ENCODE data around the gene PLA2G3.

Gene PLA2G3

GRCh38 chr22:31099841-31100761 lies 40.2 kb downstream of the PLA2G3 start:
- peak; percentile 6 for DNase-seq

GRCh38 chr22:31099386-31099785 lies 40.9 kb downstream of the PLA2G3 start:
- peak; percentile 9 for DNase-seq

- peak; percentile 33 for DNase-seq
These were observed 41.6 kb downstream of the PLA2G3 start for GRCh38 chr22:31098632-31099110.

- DNase-seq: peak; percentile 10
These were observed 42.2 kb downstream of the PLA2G3 start for GRCh38 chr22:31097941-31098631.

GRCh38 chr22:31097539-31097938 lies 42.8 kb downstream of the PLA2G3 start:
- peak; percentile 14 for DNase-seq

GRCh38 chr22:31096657-31097279 lies 43.5 kb downstream of the PLA2G3 start:
- DNase-seq: peak; percentile 11

DNA sequence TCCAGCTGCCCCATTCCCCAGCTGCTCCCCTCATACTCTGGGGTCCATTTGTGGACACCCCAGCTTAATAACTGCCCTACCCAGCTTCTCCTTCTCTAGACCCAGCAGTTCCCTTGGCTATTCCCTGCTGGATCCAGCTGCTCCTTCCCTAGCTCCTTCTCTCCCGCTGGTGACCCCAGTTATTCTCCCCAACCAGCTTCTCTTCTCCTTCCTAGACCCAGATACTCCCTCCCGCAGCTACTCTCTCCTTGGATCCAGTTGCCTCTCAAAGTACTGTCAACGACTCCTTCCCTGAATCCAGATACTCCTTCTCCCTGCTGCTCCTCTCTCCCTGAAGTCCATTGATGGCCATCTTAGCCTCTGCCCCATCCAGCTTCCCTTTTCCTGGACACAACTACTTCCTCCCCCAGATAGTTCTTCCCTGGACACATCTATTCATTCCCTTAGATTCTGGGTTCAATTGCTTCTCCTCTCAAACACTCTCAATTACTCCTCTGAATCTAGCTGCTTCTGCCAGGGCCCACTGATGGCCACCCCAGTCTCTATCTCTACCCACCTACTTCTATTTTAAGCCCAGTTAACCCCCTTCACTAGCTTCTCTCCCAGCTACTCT lies 44.6 kb downstream of the PLA2G3 start:
- no peak for DNase-seq

DNA sequence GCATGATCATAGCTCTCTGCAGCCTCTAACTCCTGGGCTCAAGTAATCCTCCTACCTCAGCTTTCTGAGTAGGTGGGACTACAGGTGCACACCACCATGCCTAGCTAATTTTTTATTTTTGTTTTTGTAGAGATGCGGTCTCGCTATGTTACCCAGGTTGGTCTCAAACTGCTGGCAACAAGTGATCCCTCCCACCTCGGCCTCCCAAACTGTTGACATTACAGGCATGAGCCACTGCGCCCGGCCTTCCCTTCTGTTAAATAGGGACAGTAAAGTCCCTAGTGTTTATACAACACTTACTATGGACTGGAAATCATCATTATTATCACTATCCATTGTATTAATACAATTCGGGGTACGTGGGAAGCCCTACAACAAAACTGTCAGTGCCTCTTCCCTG lies 45.6 kb downstream of the PLA2G3 start:
- no peak for DNase-seq

DNA sequence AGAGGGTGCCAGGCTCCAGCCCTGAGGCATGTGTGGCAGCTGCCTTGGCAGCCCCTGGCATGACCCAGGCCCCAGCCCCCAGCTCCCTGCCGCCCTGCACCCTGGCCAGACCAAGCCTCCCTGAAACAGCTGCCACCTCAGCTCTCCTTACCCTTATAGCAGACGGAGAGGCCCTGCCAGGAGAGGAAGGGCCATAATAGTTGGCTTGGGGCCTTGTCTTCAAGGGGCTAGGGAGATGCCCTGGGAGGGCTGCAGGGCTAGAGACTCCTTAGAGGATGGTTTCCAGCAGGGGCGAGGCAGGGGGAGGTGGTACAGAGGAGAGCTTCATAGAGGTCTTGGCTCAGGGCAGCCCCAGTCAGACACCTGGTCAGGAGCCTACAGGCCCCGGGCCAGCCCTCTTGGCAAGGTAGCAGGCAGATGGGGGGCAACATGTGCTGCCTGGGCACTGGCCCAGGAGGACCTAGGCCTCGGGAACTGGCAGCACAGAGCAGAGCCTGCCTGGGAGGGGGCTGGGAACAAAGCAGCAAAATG lies 46.2 kb downstream of the PLA2G3 start:
- DNase-seq: peak; percentile 21

- peak; percentile 16 for DNase-seq
These were observed 47.0 kb downstream of the PLA2G3 start for GRCh38 chr22:31093086-31093850.

DNA sequence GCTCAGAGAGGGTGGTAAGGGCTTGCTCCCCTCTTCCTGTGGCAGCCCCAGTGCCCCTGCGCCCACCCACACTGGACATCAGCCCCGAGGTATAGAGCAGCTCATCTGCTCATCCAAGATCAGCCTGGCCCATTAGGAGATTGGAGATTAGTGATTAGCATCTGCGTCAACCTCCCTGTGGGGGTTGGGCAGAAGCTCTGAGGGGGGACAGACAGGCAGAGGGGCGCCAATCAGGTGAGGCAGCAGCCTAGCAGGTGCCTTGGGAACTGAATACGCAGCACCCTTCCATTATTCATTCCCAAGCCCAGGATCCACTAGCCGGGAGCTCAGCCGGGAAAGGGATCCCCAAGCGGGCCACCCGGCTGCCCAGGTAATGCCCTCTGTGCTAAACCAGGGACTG lies 48.1 kb downstream of the PLA2G3 start:
- peak; percentile 31 for DNase-seq

DNA sequence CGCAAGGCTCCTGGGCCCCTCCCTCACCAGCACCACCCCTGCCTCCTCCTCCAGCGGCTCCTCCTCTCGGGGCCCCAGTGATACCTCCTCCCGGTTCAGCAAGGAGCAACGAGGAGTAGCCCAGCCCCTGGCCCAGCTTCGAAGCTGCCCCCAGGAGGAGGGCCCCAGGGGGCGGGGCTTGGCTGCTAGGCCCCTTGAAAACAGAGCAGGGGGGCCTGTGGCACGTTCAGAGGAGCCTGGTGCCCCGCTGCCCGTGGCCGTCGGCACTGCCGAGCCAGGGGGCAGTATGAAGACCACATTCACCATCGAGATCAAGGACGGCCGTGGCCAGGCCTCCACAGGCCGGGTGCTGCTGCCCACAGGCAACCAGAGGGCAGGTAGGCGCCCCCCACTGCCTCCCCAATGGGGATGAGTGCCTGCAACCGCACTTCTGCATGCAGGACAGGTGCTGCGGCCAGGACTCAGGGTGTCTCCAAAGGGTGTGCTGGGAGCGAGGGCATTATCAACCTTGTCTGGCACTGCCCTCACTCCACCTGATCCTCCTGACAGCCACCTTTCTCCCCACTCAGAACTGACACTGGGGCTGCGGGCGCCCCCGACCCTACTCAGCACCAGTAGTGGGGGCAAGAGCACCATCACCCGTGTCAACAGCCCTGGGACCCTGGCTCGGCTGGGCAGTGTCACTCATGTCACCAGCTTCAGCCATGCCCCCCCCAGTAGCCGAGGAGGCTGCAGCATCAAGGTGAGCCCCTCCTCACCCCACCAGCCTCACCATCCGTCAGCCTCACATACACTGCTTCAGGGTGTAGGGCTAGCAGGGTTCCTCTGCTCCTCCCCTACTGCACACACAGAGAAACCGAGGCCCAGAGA lies 49.0 kb downstream of the PLA2G3 start:
- DNase-seq: no peak

DNA sequence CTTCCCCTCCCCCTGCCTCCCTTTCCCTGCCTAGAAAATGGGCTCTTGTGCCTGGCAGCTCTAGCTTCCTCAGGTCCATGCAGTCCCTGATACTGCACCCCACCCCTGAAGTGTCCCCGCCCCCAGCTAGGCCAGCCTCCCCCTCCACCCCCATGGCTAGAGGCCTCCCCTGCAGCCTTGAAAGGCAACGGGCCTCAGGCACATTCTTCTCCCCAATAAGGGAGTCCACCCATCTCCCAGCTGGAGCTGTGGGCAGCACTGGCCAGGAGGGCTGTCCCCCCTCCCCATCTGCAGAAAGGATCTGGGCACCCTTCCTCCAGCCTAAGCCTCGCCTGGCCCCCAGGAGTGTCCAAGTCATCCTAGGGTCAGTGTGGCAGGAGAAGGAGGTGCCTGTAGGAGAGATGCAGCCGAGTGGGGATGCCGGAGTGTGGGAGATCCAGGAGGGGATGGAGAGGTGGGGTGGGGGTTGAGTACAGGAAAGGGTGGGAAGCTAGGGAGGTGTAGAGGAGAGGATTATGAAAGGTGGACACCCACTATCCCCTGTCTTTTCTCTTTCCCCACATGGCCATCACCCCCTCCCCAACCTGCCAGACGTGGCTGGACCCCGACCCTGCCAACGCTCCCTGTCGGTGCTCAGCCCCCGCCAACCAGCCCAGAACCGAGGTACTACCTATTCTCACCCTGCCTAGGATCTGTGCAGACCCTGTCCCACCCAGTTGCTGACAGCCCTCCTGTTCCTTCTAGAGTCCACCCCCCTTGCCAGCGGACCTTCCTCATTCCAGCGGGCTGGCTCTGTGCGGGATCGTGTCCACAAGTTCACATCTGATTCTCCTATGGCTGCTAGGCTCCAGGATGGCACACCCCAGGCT lies 49.9 kb downstream of the PLA2G3 start:
- DNase-seq: peak; percentile 20

GRCh38 chr22:31089160-31090100 lies 50.9 kb downstream of the PLA2G3 start:
- peak; percentile 85 for DNase-seq

DNA sequence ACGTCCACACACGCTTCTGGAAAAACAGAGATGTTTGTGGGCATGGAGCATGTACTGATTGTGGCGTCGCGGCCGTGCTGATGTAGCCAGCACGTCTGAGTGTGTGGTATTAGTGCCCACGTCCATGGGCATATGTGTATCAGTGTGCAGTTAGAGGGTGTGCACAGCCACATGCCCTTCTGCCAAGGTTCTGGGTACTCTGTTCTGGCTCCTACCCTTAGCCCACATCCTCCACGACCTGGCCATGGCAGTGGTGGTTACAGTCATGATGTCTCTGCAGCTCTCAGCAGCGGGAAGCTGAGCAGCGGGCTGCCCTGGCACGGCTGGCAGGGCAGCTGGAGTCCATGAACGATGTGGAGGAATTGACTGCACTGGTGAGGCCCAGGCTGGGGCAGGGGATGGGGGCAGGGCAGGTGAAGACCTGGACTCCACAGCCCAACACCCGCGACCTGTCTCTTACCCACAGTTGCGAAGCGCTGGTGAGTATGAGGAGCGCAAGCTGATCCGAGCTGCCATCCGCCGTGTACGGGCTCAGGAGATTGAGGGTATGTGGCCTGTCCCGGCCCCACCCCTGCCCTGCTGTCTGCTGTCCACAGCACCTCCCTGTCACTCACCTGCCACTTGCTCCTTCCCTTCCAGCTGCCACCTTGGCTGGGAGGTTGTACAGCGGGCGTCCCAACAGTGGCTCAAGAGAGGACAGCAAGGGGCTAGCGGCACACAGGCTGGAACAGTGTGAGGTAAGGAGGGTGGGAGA lies 51.9 kb downstream of the PLA2G3 start:
- DNase-seq: no peak

DNA sequence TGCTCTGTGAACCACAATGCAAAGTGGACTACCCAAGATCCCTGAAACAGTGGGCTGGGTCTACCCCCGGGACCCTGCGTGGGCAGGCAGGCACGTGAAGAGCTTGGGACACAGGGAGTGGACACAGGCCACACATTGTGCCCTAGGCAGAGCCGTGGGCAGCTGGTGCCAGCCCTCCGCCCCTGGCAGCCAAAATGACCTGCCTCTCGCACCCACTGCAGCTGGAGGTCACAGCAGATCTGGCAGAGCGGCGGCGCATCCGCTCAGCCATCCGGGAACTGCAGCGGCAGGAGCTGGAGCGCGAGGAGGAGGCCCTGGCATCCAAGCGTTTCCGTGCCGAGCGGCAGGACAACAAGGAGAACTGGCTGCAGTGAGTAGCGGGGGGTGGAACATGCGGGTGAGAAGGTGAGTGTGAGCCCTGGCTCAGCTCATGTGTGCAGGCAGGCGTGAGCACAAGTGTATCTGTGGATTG lies 52.5 kb downstream of the PLA2G3 start:
- peak; percentile 14 for DNase-seq

- peak; percentile 32 for DNase-seq
These were observed 53.5 kb downstream of the PLA2G3 start for GRCh38 chr22:31086703-31087330.

All from 8988T (cell line).